GM19043 (cell line): ENCODE results near the gene KCTD11.
A peak's percentile ranks its signal among the peaks of the same experiment; 100 is the strongest.
"Not testable (repeated sequence)": the region's sequence is repeated elsewhere in the genome, so short reads cannot be mapped to it uniquely, and the experiment has no call there.

Experiments
- ATAC-seq: cut with Tn5 transposase; IDR thresholded peaks from one replicate; pipeline ENCODE4 v1.9.1; 2021; ENCODE audit warnings: low read depth; ENCODE audit not compliant: unreplicated experiment

The KCTD11 gene

DNA sequence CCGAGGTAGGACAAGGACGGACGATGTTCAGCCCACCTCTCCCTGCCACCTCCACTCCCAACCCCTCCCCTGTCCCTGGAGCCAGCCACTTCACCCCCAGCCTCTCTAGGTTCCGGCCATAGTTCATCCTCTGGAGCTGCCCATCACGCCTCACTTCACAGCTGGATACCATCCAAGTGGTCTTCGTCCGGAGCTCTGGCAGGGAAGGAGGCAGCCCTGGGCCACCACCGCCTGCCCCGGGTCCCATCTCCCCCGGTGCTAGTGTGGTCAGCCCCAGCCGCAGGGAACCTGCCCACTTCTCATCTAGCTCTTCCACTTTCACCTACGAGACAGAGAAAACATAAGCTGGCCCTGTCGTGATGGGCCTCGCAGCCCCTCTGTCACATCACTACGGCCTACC, 30.5 kb upstream of the KCTD11 start:
- no peak for ATAC-seq

DNA sequence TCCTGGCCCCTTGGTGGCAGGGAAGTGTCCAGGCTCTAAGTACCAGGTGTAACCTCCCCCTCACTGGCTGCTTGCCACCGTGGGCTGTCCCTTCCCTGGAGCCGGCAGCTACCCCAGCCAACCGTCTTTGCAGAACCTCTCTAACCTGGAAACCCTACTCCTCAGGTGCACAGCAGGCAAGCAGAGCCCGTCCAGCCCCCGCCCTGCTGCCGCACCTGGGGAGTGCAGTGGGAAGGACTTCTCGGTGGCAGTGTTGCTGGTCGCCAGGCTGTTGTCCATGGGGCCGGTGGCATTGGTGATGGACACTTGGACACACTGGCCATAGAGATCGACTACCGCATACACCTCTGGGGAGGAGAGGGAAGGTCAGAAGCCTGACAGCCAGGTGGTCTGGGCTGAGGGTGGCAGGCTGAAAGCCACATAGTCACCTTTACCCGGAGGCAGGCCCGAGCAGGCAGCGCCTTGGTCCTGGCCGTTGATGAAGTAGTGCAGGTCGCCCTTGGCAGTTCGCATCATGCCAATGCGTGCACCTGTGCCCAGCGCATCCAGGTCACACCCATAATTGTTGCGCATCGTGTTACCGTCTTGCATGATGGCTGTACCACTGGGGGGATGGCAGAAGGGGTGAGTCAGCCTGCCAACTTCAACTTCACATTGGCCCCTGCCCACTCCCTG, 29.3 kb upstream of the KCTD11 start:
- ATAC-seq: no peak

DNA sequence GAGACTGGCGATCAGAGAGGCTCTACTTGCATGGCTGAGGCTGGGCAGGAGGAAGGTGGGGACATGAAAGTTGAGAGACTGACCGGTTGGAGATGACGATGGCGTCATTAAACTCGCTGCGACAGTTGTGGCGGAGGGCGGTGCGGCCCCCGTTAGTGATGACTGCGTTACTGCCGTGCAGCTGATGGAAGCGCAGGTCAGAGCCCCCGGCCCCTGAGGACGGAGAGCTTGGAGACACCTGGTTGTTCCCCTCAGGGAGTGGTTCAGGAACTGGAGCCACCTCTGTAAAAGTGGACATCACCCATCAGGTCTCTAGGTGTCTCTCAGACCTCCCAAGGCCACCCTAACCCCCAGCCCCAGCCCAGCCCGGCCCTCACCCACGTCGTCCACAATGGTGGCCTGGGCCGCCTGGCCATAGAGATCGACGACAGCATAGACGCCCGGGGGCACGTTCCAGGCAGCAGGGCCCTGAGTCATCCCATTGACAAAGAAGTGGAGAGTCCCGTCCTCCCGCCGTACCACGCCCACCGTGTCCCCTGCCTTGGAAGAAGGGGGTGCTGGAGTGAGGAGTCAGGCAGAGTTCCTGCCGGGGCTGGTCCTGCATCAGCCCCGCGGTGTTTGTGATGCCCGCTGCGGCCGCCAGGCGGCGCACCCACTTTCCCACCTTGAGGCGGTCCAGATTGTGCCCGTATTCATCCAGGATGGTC, 28.1 kb upstream of the KCTD11 start:
- ATAC-seq: no peak

DNA sequence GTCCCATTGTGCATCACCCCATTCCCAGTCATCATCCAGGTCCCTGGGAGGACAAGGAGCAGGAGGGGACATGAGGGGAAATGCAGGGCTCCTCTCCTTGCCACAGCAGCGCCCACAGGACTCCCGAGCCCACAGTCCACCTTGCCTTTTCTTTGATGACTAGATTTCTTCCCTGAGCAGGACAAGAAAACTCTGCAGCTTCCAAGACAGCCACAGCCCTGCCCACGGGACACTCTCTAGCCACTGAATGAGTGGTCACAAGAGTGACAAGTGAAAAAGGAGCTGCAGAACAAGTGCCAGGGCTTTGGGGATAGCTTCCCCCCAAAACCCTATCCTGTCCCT, 27.6 kb upstream of the KCTD11 start:
- no peak for ATAC-seq

DNA sequence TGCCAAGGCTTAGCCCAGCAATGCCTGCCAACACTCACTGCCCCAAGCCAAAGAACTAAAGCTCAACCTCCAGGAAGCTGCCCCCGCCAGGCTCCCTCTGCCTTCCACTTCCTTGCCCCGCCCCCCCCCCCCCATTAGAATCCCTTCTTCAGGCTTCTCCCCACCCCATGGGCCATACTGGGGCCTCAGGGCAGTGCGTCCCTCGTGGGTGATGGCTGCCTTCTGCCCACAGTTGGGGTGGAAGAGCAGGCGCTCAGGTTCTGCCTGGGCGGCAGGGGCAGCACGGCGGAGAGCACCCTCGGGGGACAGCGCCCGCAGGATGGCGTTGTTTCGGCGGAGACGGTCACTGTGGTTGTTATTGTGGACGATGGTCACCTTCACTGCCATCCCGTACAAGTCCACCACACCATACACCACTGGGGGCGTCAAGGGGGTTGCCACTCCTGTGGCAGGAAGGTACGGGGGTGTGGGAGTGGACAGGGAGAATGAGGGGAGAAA, 26.9 kb upstream of the KCTD11 start:
- ATAC-seq: no peak

DNA sequence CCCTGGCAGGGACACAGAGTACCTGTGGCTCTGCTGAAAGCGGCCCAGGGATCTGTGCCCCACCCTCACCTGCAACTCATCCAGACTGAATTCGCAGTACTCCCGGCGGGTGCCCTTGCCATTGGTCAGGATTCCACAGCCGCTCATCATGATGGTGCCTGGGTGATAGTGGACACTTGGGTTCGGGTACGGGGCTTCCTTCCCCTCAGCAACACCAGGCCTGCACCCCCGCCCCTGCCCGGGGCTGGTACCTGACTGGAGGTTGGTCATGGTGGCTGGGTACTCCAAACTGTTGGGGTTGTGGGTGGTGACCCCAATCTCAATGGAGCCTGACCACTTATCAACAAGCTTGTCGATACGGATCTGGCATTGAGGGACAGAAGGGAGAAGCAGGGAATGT, 25.8 kb upstream of the KCTD11 start:
- ATAC-seq: no peak

DNA sequence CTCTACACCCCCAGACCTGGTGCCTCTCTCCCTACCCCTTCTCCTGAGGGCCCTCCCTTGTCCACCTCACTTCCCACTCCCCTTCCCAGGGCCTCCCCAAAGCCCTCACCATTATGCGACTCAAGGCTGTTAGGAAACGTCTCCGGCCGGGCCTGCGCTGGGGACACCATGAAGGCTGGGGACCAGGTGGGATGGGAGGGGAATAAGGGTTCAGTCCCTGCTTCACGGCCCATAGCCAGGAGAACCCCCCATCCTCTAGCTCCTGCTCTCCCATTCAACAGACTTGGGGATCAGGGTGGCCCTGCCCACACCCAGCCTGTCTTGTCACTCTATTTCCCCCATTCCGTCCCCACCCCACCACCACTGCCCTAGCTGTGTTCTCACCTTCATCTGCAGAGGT, 24.9 kb upstream of the KCTD11 start:
- ATAC-seq: no peak

DNA sequence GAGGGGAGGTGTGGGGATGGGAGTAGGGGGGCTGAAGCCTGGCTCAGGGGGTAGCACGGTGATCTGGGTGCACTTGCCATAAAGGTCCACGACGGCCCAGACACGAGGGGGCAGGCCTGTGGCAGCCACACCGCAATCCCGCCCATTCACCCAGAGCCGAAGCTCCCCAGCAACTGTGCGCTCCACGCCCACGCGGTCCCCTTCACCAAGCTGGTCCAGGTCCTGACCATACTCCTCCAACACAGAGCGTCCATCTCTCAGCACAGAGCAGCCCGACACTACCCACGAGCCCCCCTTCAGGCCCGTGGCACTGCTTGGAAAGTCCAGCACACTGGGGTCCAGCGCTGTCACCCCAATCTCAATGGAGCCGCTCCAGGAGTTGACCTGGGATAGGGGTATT, 24.5 kb upstream of the KCTD11 start:
- ATAC-seq: no peak

DNA sequence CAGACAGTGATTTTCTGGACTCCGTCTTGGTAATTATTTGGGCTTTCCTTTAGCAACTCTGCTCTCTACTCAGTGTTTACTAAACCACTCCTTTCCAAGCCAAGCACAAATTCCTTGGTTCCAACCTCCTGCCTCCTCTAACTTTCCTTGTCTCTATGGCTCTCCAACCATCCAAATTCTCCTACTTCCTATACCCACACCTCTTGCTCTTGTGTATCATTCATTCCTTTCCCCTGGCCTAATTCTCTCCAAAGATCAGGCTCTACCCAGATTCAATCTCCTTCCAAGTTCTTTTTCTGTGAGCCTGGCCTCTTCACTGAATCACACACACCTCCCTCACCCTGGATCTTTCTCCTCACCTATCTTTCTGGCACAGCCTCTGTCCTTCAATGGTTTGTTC, 24.0 kb upstream of the KCTD11 start:
- no peak for ATAC-seq

DNA sequence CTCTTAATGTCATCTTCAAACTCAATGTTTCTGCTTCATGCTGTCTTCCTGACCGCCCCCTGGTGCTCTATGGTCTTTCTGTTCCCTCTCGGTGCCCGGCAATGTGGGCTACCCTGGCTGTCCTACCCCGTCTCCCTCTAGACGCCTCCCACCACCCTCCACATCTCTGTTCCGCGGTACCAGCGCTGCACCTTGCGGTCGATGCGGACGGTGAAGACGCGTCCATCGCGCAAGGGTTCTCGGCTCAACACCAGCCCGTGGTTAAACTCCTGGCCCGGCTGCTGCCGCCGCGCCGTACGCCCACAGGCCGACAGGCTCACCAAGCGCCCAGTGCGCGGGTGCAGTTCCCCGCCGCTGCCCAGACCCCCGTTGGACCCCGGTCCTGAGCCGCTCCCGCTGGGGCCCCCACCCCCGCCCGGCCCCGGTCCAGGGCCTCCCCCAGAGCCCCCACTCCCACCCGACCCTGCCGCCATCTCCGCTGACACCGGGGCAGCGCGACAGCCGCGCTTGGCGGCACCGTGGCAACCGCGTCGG, 23.1 kb upstream of the KCTD11 start, which contains the start of gene NEURL4:
NEURL4 (minus strand) TSS at position 496 of the 534 bp plus-strand sequence; CDS start at position 473, 23 bp downstream.
- peak; percentile 8 for ATAC-seq

DNA sequence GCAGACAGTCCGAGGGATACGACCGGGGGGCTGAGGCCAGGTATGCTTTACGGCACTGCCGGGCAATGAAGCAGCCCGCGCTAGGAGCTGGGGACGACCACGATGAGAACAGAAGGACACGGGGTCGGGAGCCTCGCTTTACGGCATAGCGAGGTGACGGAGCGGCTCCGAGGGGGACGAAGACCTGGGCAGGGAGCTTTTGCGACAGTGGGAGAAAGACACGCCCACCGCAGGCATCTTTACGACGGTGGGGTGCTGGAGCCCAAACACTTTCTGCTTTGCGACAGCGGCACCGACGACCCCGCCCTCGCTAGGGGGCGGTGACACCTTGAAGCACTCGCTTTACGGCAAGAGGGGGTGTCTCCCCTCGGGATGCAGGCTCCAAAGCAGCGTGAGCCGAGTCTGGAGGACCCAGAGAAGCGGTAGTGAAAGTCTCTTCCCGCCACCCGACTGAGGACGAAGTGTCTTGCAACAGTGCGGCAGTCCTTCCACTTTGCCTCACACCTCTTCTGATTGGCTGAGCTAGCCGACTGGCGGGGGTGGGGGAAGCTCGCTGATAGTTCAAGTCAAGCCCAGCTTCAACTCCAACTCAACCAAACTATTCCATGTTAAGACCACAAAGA, 22.5 kb upstream of the KCTD11 start:
- peak; percentile 46 for ATAC-seq

DNA sequence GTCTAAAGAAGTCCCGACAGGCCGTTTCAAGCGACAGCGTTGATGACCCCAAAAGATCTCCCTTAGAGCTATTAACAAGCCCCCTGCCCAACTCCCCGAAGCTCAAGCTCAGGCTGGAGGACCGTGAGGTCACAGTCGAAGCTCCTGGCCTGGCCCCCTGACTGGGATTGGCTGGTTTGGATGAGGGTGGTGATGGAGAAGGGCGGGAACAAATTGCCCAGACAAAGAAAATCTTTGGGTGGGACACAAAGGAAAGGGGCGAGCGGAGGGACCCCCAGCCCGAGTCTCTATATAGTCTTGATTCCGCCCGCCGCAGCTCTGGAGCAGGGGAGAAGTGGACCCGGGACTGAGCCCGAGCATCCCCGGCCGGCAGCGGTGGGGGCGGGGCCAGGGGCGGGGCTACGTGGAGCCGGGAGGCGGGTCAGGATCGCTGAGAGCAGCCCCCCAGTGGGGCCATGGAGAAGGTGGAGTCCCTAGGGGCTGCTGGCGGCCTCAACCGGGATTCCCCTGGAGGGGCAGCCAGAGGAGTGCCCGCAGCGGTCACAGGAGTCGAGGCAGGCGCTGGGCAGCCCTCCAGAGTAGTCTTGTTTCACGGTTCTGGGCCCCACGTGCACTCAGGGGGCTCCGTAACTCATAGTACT, 21.8 kb upstream of the KCTD11 start:
- ATAC-seq: peak; percentile 28

DNA sequence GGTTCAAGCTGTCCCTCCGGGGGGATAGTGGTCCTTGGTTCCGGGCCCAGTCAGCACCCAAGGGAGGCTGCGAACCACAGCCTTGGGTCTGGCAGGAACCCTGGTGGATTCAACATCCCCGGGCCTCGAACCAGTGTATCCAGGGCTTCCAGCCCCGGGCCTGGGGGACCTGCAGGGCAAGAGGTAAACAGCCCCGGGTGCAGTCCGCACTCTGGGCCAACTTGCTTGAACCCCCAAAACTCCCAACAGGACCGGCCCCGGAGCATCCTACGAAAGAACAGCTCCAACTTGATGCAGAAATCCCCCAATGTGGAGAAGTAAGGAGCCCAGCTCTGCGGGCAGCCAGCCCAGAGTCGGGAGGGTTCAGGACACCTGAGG, 21.3 kb upstream of the KCTD11 start:
- no peak for ATAC-seq

DNA sequence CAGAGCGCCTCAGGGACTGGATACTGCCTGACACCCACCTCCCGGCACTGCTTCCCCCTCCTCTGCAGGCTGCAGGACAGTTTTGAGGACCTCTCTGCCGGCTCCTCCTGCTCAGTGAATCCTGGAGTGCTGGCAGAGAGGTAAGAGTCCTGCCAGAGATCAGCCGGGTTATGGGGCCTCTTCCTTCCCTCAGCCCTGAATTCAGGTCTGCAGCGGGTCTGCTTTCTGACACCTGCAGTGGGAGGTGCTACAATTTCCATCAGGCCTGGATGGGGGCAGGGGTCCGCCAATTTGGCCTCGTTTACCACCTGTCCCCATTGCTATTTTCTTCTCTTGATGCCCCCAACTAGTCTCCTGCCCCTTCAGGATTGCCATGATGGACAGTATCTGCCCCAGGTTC, 19.9 kb upstream of the KCTD11 start:
- no peak for ATAC-seq

DNA sequence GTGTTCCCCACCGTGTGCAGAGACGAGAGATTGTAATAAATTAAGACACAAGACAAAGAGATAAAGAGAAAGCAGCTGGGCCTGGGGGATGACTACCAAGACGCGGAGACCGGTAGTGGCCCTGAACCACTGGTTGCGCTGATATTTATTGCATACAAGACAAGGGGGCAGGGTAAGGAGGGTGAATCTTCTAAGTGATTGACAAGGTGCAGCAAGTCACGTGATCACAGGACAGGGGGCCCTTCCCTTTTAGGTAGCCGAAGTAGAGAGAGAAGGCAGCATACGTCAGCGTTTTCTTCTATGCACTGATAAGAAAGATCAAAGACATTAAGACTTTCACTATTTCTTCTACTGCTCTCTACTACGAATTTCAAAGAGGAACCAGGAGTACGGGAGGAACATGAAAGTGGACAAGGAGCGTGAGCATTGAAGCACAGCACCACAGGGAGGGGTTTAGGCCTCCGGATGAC, 19.3 kb upstream of the KCTD11 start:
- not testable (repeated sequence) for ATAC-seq

DNA sequence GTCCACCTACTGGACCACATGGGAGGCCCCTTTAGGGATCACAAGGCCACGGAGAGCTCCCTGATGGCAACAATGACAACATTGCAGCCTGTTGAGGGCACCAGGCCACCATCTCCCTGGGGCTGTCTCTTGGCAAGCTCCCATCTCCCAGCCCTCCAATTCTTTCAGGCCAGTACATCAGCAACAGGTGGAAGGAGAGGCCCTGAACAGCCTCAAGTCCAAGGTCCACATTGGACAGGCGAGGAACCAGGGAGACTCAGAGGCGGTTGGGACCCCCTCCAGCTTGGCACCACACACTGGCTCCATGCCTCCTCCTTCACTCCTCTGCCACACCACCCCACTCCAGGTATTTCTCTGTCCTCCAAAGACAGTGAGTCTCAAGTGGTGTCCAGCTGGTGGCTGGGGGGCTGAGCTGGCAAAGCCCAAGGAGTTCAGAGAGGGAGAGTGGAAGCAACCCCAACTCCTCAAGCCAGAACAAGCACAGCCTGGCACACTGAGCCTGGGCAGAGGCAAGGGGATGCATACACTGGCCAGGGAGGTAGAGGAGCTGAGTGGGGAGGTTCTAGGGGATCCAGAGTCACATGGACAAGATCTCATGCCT, 16.9 kb upstream of the KCTD11 start:
- no peak for ATAC-seq

DNA sequence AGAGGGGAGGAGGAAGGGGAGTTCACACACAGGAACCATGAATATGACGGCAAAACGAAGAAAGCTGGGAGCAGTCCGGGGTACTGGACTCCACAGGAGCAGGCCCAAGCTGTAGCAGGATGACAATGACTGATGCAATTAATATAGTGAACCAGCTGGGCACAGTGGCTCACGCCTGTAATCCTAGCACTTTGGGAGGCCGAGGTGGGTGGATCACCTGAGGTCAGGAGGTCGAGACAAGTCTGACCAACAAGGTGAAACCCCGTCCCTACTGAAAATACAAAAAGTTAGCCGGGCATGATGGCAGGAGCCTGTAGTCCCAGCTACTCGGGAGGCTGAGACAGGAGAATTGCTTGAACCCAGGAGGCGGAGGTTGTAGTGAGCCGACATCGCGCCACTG, 16.2 kb upstream of the KCTD11 start:
- not testable (repeated sequence) for ATAC-seq

DNA sequence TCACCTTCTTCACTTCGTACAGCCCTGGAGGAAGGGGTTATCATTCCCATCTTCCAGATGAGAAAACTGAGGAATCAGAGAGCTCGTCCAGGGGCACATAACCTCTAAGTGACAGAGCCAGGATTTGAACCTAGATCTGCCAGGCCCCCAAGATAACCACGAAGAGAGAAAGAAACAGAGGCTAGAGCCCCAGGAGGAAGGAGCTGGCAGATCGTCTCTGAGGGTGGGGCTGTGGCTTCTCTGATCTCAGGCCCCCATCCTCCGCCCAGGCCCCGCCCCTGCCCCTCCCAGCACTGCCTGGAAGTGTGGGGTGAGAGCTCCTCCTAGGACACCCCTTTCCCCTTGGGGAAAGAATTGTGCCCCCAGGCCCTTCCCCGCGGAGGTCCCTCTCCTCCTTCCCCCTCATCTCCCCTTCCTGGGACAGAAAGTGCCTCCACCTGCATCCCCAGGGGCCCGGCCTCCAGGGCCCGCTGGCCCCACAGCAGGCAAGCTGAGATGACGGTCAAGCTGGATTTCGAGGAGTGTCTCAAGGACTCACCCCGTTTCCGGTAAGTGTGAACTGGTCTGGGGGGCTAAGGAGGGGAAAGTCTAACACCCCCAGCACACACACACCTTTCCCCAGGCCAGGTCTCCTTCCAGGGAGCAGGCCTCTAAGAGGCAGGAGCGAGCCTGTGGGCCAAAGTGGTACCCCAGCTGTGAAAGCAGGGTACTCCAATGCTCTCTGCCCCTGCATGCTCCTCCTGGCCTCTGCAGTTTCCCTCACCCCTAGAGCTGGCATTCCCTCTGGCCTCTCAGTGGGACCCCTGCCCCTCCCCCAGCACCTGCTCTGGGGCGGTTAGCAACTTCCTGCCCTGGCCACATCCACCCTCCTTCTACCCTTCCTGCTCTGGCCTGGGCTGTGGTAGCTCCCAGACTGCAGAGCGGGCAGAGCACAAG, 15.5 kb upstream of the KCTD11 start, which contains the start of gene ACAP1:
ACAP1 (plus strand) TSS at position 290 of the 936 bp plus-strand sequence; CDS start at position 496, 206 bp downstream.
- ATAC-seq: peak; percentile 57

DNA sequence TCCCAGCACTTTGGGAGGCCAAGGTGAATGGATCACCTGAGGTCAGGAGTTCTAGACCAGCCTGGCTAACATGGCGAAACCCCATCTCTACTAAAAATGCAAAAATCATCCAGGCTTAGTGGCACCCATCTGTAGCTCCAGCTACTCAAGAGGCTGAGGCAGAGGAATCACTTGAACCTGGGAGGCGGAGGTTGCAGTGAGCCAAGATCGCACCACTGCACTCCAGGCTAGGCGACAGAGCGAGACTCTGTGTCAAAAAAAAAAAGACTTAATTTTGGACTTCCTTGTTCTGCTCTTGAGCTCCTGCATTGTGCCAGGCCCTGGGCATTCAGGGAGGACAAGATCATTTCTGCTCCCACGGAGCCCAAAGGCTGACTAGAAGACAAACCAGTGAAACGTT, 14.4 kb upstream of the KCTD11 start:
- ATAC-seq: not testable (repeated sequence)
